GM18499 (cell line): Measurements from ENCODE around the gene TADA3.

Experiments
- ATAC-seq: cut with Tn5 transposase; IDR thresholded peaks from one replicate; pipeline ENCODE4 v1.9.1; 2021; ENCODE audit warnings: moderate number of reproducible peaks; ENCODE audit not compliant: insufficient read depth, unreplicated experiment

Gene TADA3

DNA sequence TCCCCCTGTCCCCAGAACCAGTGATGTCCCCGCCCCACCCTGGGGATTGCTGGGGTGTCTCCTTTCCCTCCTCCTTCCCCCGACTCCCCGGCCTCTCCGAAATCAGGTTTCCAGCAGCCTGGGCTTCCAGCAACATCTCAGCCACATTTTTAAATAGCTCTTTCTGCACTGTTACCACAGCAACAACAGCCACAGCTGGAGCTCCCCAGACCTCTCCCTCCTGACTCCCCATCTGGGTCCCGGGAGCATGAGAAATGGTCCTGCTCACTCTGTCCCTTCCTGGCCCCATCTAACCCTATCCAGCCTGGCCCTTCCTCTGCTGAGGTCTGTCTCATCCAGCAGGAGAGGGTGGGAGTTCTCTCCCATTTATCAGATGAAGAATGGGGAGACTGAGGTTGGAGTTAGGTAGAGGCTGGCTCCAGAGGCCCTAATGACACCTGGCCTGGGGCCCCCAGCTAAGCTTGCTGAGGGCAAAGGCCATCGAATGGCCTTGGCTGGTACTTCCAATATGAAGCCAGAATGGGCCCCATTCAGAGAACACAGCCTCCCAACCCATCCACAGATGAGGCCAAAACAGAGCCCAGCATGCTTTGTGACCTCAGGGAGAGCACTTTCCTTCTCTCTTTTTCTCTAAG is 24.0 kb downstream of the TADA3 start:
- no peak for ATAC-seq

DNA sequence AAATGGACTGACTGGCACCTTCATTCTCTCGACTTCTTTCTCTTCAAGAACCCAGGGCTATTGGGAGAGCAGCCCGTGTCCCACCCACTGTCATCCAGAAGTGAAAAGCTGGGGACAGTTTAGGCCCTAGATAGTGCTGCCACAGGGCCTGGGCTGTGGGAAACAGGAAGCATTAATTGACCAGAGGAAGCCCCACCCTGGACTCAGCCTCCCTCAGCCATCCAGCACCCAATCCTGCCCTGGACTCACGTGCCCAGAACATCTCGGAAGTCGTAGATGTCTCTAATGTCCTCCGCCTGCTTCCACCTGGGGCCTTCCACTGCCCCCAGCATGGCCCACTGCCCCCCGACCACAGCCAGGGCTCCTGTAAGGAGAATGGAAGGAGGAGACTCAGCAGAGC is 24.9 kb downstream of the TADA3 start:
- ATAC-seq: no peak

DNA sequence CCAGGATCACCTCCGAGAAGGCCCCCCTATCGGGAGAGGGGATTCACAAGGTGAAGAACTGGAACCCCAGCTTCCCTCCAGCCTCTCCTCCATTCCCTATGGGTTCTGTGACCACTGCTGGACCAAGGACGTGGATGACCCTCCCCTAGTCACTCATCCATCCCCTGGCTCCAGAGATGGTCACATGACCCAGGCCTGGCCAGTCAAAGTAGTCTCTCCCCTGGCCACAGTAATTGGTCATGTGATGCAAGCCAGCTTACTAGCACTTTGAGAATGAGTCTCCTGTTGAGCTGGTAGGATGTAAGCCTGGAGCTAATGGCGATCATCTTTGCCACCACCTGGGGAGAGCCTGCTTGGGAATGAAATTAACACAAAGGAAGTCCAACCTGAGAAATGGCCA is 26.4 kb downstream of the TADA3 start:
- no peak for ATAC-seq

DNA sequence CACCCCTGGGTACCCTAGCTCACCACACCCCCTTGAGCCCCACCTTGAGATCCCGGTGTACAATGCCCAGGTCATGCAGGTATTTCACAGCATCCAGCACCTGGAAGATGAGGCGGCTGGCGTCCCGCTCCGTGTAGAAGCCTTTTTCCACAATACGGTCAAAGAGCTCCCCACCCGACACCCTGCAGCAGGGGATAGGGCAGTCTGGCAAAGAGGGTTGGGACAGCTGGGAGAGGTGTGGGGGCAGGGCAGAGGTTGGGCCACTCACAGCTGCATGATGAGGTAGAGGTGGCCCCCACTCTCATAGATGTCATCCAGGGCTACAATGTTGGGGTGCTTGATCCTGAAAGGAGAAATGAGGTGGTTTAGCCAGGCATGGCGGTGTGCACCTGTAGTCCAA is 29.4 kb downstream of the TADA3 start:
- no peak for ATAC-seq

DNA sequence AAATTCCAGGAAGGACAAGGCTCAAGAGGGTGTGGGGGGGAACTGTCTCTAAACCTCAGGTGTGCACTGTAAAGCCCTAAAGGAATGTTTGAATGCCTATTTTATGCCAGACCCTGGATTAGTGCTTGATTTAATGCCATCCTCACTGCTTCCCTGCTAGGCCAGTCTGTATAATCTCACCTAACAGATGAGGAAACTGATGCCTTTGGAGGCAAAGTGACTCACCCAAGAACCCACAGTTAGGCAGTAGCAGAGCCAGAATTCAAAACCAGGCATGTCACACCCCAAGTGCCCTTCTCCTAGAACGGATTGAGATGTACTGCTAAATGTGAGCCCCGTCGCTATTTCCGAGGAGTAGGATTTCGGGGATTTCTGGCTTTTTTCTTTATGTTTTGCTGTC is 30.4 kb downstream of the TADA3 start:
- ATAC-seq: no peak

DNA sequence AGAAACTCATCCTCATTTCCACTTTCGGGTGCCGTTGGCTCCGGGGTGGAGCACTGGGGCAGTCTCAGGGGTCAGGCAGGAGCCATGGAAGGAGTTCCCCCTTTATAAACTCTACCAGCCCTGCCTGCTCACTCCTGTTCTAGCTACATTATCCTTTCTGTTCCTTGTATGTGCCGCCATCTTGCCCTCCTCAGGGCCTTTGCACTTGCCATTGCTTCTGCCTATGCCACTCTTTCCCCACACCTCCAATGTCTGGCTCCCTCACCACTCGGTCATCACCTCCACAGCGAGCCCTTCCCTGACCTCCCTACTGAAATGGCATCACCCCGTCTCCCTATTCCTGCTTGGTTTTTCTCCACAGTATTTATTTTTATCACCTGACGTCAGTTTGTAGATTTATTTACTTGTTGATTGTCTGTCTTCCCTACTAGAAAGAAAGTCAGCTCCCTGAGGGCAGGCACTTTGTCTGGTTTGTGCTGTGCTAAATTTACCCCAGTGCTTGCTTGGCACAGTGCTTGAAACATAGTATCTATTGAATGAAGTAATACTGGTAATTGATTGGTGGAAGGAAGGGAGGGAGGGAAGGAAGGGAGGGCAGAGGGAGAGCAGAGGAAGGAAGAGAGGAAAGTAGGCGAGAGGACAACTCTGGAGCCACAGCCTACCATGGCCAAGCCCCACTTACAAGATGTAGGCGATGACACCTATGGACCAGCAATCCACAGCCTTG is 31.3 kb downstream of the TADA3 start:
- ATAC-seq: no peak

DNA sequence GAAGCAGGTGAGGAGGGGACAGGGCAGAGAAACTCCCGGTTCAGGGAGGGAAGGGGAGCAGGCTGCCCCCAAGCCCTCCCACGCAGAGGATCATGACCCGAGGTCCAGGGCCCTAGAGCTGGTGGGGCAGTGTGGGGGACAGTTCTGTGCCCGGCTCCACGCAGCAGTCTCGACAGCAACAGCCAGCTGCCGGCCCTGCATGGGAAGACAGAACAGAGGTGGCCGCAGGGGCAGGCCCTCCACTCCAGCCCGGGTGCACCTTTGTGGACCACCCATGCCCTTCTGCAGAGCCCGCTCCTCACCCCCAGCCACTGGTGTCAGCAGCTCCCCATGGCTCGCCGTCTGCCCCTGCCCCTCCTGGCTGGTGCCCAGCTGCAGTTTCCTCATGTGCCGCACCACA is 34.8 kb downstream of the TADA3 start:
- ATAC-seq: no peak

DNA sequence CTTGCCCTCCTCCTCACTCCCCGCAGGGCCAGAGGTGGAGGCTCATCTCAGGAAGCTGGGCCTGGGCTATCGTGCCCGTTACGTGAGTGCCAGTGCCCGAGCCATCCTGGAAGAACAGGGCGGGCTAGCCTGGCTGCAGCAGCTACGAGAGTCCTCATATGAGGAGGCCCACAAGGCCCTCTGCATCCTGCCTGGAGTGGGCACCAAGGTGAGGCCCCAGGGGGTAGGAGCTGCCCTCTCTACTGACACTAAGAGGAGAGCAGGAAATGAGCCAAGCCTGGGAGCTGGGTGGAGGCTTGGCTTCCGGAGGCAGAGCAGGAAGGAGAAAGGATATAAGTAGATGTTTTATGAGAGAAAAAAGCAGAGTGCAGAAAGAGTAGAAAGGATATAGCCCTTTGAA is 37.6 kb downstream of the TADA3 start:
- no peak for ATAC-seq

DNA sequence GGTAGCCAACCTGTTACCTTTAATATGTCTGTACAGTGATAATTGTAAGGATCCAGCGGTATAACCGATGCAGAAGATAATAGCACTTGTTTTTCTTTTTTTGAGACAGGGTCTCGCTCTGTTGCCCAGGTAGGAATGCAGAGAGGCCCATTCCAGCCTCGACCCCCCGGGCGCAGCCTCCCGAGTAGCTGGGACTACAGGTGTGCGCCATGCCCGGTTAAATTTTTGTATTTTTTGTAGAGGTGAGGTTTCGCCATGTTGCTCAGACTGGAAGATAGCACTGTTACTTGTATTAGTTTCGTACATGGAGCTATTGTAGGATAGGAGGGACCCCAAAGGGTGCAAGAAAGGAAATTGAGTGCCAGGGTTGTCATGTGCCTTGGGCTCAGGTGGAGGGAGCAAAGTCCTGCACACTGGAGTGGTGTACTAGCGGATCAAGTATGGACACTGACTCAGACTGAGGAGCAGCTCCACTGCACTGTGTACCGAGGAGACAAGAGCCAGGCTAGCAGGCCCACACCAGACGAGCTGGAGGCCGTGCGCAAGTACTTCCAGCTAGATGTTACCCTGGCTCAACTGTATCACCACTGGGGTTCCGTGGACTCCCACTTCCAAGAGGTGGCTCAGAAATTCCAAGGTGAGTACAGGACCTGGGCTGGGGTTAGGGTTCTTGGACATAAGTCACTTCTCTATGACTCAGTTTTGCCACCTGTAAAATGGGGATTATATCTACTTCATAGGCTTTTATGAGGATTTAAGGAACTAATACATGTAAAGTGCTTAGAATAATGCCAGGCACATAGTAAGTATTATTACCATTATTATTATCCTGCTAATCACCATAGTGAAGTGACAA is 41.5 kb downstream of the TADA3 start:
- ATAC-seq: no peak

DNA sequence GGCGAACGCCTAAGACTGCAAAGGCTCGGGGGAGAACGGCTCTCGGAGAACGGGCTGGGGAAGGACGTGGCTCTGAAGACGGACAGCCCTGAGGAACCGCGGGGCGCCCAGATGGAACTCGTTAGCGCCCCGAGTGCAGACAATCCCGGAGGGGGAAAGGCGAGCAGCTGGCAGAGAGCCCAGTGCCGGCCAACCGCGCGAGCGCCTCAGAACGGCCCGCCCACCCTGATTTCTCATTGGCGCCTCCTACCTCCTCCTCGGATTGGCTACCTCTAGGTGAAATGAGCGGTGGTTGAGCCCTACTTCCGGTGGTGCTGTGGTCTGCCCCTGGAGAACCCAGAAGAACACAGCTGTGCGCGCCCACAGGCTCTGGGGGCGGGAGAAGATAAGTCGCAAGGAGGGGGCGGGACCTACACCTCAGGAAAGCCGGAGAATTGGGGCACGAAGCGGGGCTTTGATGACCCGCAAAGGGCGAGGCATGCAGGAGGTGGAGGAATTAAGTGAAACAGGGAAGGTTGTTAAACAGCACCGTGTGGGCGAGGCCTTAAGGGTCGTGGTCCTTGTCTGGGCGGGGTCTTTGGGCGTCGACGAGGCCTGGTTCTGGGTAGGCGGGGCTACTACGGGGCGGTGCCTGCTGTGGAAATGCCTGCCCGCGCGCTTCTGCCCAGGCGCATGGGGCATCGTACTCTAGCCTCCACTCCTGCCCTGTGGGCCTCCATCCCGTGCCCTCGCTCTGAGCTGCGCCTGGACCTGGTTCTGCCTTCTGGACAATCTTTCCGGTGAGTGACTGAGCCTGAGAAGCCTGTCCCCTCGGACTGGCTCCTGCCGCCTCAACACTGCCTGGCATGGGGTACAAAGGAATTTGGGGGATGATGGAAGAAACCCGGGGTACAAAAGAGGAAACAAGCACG is 42.4 kb downstream of the TADA3 start, which contains the start of gene OGG1:
Gene OGG1, plus strand, starts transcription at position 308 of the 911 bp plus-strand sequence. Its CDS starts 335 bp downstream, at position 643.
- peak; percentile 80 for ATAC-seq

DNA sequence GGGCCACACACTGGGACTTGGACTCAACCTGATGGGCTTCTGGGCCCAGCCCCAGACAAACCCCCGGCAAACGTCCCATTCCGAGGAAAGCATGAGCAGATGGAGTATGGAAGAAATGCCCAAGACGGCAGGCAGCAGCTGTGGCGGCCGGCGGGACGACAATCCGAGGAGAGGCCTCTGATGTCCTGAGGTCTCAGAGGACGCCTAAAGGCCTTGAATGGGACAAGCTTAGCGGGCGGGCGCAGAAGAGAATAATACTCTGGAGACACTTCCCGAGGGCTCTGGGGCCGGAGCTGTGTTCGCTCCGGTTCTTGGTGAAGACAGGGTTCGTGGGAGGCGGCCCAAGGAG is 43.0 kb downstream of the TADA3 start:
- ATAC-seq: no peak

DNA sequence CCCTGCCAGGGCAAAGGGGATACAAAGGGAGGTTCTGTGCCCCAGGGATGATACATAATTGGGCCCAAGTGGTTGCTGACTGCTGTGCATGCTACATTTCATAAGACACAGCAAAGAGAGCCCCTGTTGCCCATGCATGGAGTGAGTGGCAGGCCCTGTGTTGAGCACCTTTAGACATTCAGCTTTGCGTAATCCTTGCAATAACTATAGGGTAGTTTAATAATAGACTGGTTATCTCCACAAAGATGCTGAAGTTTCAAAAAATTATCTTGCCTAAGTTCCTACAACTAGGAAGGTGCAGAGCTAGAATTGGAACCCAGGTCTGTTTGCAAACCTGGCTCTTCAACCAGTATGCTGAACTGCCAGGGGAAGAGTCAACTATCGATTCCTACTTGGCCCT is 44.2 kb downstream of the TADA3 start:
- ATAC-seq: no peak

DNA sequence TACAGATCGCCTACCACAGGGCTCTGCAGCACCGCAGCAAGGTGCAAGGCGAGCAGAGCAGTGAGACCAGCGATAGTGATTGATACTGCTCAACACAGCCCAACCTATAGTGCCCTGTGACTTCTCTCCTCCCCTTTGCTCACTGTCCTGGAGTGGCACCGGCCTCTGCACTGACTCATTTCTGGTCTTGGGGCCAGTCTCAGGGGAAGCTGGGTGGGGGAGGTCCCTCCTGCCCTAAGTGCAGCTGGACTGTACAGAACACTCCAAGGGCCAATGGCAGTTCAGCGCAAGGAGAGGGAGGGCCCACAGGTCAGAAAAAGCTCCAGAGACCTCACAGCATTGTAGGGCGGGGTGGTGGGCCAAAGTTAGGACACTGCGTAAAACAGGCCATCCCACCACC is 45.0 kb downstream of the TADA3 start:
- no peak for ATAC-seq

DNA sequence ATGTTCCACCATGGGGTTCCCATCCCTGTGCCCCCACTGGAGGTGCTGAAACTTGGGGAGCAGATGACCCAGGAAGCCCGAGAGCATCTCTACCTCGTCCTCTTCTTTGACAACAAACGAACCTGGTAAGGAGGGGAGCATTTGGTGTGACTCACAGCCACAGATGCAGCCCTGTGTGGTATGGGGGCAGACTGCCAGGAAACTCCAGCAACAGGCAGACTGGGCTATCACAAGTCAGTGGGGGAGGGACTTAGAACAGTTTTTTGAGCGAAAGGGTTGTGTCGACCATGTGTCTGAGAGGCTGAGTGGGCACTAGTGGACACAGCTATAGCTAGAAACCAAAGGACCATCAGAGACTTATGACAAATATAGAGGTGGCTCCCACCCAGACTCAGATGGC is 45.9 kb downstream of the TADA3 start:
- no peak for ATAC-seq

DNA sequence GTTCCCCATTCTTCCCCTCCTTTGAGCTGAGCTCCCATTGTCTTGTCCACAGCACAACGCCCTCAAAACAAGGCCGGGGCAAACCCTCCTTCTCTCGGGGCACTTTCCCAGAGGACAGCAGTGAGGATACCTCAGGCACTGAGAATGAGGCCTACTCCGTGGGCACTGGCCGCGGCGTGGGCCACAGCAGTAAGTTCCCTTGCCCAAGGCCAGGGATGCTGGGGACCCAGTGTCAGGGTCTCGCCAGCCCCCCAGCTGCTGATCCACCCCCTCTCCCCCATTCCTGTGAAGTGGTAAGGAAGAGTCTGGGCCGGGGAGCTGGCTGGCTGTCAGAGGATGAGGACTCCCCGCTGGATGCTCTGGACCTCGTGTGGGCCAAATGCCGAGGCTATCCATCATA is 46.8 kb downstream of the TADA3 start:
- no peak for ATAC-seq

DNA sequence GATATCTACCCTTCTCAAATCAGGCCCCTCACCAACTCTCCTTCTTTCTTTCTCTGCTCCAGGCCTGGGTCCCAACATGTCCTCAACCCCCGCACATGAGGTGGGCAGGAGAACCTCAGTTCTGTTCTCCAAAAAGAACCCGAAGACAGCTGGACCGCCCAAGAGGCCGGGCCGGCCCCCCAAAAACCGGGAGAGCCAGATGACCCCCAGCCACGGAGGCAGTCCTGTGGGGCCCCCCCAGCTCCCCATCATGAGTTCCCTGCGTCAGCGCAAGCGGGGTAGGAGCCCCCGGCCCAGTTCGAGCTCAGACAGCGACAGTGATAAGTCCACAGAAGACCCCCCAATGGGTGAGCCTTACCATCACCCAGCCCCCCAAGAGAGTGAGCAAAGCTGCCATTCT is 48.1 kb downstream of the TADA3 start:
- ATAC-seq: no peak

DNA sequence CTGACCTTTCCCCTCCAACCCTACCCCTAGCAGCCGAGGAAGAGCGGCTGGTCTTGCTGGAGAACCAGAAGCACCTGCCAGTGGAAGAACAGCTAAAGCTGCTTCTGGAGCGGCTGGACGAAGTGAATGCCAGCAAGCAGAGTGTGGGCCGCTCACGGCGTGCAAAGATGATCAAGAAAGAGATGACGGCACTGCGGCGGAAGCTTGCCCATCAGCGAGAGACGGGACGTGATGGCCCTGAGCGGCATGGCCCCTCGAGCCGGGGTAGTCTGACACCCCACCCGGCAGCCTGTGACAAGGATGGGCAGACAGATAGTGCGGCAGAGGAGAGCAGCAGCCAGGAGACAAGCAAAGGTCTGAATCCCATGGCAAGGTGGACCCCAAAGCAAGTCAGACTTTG is 48.7 kb downstream of the TADA3 start:
- no peak for ATAC-seq

DNA sequence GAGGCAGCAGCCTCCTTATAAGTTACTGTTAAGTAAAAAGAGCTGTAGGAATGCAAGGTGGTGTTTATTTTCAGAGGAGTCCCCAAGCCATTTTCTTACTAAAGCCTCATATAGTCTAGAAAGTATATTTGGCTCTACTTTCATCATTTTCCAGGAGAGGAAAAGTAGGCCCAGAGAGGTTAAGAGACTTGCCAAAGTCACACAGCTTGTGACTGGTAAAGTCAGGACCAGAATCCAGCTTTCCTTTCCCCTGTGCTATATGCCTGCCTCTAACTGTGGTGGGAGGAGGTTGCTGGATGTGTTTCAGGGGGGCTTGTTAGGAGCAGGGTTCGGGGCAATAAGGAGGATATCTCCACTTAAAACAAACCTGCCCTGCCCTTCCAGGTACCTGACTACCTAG is 49.7 kb downstream of the TADA3 start:
- ATAC-seq: no peak

DNA sequence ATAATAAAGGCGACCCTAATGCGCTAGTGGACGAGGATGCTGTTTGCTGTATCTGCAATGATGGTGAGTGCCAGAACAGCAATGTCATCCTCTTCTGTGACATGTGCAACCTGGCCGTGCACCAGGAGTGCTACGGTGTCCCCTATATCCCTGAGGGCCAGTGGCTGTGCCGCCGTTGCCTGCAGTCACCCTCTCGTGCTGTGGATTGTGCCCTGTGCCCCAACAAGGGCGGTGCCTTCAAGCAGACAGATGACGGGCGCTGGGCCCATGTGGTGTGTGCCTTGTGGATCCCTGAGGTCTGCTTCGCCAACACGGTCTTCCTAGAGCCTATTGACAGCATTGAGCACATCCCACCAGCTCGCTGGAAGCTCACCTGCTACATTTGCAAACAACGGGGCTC is 53.1 kb downstream of the TADA3 start:
- ATAC-seq: no peak

DNA sequence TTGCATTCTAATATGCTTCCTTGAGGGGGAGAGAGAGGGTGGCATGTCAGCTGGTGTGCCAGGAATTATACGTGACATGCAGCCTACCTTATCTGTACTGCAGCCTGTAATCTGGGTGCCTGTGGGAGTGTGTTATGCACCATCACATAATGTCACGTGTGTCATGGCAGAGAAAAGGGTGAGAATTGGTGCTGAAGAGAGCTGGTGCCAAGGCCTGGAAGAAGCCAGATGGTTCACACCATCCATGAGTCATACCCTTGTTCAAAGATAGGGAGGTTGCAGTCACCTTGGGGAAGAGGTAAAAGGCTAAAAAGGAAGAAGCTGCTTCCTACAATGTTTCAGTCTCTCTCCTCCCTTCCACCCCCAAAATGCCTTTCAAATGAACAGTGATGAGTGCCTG is 55.4 kb downstream of the TADA3 start:
- ATAC-seq: no peak
